Kidney (tissue), 14 donors: ENCODE data around the gene LCLAT1. TPM values are rescaled to one million over a fixed set of nuclear protein-coding genes. Genes with fewer than 3 reads are reported as not detected.

Source experiments
- DNase-seq, 5 donors: peaks; one replicate each; pipeline ENCODE4 v3.0.0-alpha.2; 2013 to 2020
- FAIRE-seq: peaks from 2 replicates; lab custom pipeline; 2012; peaks lifted over from hg19 to GRCh38; lab: Jason Lieb, UNC
- H3K27ac ChIP-seq, 2 donors: one replicate each; pipeline ENCODE4 v1.7.0; 2013; ENCODE audit warnings: low read depth in 2 of 2, low read length in 2 of 2, inconsistent platforms in 1 of 2
- H3K27me3 ChIP-seq: one replicate; pipeline ENCODE4 v1.7.1; 2013; ENCODE audit warnings: low read length, inconsistent platforms; ENCODE audit not compliant: control insufficient read depth, insufficient read depth
- H3K36me3 ChIP-seq, 3 donors: one replicate each; pipeline versions ENCODE4 v1.7.0 to v1.7.1; 2013; ENCODE audit warnings: low read length in 3 of 3, control low read depth in 1 of 3, inconsistent platforms in 1 of 3; ENCODE audit not compliant: insufficient read depth in 3 of 3, control insufficient read depth in 2 of 3
- H3K4me1 ChIP-seq, 3 donors: one replicate each; pipeline versions ENCODE4 v1.7.0 to v1.7.1; 2013; ENCODE audit warnings: low read length in 3 of 3, inconsistent platforms in 1 of 3, low read depth in 1 of 3; ENCODE audit not compliant: control insufficient read depth in 2 of 3, insufficient read depth in 2 of 3
- H3K4me3 ChIP-seq, 3 donors: one replicate each; pipeline versions ENCODE4 v1.7.0 to v1.8.1; 2013; ENCODE audit warnings: low read length in 3 of 3, control low read depth in 1 of 3, inconsistent platforms in 1 of 3
- H3K9ac ChIP-seq, 3 donors: one replicate each; pipeline versions ENCODE4 v1.7.0 to v1.7.1; 2013; ENCODE audit warnings: low read length in 3 of 3, control low read depth in 1 of 3, inconsistent platforms in 1 of 3
- H3K9me3 ChIP-seq, 3 donors: one replicate each; pipeline versions ENCODE4 v1.7.0 to v1.7.1; 2013; ENCODE audit warnings: low read length in 3 of 3, control low read depth in 1 of 3, inconsistent platforms in 1 of 3; ENCODE audit not compliant: control insufficient read depth in 2 of 3, insufficient read depth in 1 of 3
- intact Hi-C: fragments of 100-400 bp; cut with DNase I; formaldehyde crosslinking; loops from one replicate; pipeline ENCODE4 v1.11.1; 2022
- polyA plus RNA-seq: library from polyadenylated mRNA; stranded (reverse); fragments of 350-450 nt; fragmentation: Illumina TruSeq; extraction: RNeasy Lipid Tissue Mini Kit (QIAGEN cat#74804); gene quantifications from one replicate; pipeline ENCODE4 v1.2.3, GENCODE V29; 2014; ENCODE audit warnings: low read depth, low replicate concordance; ENCODE audit not compliant: insufficient read depth
- total RNA-seq: library from RNA; stranded (reverse); fragmentation: NEBNext Ultra II Directional; extraction: Animal tissue kit (Norgen Biotek cat#: 25700); gene quantifications from one replicate; pipeline ENCODE4 v1.2.1, GENCODE V29; 2021
- TF ChIP-seq, protein P1 (sequence below): IDR thresholded peaks from 3 replicates; pipeline ENCODE4 v1.5.1; 2012; ENCODE audit warnings: mild to moderate bottlenecking, moderate library complexity, borderline replicate concordance; ENCODE audit not compliant: insufficient read depth; ENCODE audit errors: extremely low read depth
- donor health status: control.
- donor health status: control.
- donor health status: control.
- donor health status: control.
- donor health status: control.
- donor health status: DM: yes; HTN: yes; CAD: no.
- donor health status: Normal renal cell carcinoma (clear cell type).

Gene LCLAT1
- total and polyA plus RNA-seq, 2 donors from 2014 or later = 5.6 to 19.4 TPM

DNA sequence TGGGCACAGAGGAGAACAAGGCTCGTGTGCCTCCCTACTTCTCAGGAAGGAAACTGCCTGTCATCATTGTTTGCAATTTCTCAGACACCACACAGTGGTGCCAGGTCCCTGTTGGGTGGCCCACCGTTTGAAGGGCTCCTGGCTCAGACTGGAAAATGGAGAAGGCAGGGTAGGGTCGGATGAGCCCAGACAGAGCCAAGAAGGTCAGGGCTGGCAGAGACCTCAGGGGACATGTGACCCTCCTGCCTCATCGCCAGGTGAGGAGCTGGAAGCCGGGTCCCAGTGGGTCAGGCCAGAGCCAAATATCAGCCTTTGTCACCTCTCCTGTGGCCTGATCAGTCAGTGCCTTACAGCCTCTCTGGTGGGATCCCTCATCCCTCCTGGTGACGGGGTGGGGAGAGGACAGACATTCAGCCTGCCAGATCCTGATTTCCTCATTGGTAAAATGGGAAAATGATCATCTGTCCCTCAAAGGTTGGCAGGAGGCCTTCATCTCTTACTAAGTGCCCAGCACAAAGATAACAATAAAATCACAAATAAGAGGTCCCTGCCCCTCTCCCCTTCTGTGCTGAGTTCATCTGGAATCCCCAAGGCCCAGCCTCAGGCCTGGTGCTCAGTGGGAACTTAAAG is 242.6 kb downstream of the LCLAT1 start:
- Histone ChIP-seq H3K9ac (no peak overlapping the region), H3K27ac (no peak overlapping the region), H3K36me3 (no peaks in the 10 kb centered on the region), H3K27me3 (no peaks in the 10 kb centered on the region), H3K4me1 (peaks cover 0 to 8% (median 0%) of the 10 kb centered on the region in 3 donors), H3K4me3 (no peak overlapping the region), H3K9me3 (no peaks in the 10 kb centered on the region)
- TF ChIP-seq, protein P1, sequence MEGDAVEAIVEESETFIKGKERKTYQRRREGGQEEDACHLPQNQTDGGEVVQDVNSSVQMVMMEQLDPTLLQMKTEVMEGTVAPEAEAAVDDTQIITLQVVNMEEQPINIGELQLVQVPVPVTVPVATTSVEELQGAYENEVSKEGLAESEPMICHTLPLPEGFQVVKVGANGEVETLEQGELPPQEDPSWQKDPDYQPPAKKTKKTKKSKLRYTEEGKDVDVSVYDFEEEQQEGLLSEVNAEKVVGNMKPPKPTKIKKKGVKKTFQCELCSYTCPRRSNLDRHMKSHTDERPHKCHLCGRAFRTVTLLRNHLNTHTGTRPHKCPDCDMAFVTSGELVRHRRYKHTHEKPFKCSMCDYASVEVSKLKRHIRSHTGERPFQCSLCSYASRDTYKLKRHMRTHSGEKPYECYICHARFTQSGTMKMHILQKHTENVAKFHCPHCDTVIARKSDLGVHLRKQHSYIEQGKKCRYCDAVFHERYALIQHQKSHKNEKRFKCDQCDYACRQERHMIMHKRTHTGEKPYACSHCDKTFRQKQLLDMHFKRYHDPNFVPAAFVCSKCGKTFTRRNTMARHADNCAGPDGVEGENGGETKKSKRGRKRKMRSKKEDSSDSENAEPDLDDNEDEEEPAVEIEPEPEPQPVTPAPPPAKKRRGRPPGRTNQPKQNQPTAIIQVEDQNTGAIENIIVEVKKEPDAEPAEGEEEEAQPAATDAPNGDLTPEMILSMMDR = no peak
- DNase-seq = no peak
- no peak for FAIRE-seq
- intact Hi-C loops = no loop called here

DNA sequence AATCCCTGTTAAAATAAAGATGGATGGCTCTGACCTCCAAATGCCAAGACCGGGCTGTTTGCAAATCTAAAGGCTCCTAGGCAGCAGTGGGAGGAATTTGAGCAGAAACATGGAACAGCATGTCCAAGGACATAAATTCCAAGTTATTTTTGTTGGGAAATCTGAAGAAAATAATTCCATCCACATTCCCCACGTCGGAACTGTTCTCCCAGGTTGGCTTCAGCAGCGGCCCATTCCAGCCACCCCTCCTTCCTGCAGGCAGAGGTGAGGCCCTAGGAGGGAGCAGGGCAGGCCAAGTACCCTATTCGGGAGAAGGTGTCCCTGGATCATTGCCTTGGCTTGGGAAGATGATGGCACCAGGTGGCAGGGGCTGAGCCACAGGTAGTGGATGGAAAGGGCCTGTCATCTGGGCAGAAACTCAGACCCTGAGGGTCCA is 243.1 kb downstream of the LCLAT1 start:
- intact Hi-C loops = no loop called here
- Histone ChIP-seq H3K27me3 (no peaks in the 10 kb centered on the region), H3K4me1 (peaks cover 0 to 11% (median 0%) of the 10 kb centered on the region in 3 donors), H3K9me3 (no peaks in the 10 kb centered on the region), H3K9ac (no peak overlapping the region), H3K27ac (no peak overlapping the region), H3K4me3 (no peak overlapping the region), H3K36me3 (no peaks in the 10 kb centered on the region)
- TF ChIP-seq, protein P1 = no peak
- DNase-seq = peak in 1 of 5 donors; percentile 44
- FAIRE-seq = no peak

DNA sequence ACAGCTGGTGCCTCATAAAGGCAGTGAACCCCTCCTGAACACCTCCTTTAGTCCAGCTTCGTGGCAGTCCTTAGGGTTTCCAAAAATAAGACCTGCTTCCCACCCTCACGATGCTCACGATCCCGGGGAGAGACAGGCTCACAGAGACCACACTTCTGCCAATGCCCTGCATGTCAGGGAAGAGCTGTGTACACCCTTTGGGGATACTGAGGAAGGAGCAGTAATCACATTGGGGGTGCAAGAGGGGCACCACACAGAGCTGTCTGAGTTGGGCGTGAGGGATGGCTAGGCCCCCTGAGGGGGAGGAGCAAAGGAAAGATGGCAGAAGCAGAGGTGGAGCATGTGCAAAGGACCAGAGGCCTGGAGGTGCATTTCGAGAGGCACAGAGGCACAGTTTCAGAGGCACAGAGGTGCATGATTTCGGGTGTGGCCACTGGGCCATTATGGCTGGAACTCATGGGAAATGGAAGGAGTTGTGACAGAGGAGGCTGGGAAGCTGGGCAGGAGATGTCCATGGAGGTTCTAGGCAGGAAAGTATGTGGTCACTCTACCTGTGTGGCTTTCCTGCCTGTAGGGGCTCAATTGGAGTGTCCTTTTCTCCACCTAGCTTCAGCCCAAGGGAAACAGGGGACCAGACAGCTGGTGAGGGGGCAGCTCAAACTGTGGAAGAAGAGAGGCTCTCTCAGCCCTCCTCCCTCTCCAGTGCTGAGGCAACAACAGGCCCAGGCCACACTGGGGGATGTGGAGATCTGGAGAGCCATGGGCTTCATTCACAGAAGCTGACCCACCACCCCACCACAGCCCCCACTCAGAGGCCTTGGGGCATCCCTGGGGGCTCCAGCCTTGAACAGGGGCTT is 244.3 kb downstream of the LCLAT1 start:
- H3K27me3 ChIP-seq = no peaks in the 10 kb centered on the region
- H3K9ac ChIP-seq = no peak overlapping the region
- H3K4me3 ChIP-seq = no peak overlapping the region
- no peaks in the 10 kb centered on the region for H3K36me3 ChIP-seq
- no peak overlapping the region for H3K27ac ChIP-seq
- TF ChIP-seq, protein P1 = no peak
- no peaks in the 10 kb centered on the region for H3K9me3 ChIP-seq
- intact Hi-C loops = no loop called here
- DNase-seq = no peak
- H3K4me1 ChIP-seq = peaks cover 0 to 9% (median 0%) of the 10 kb centered on the region in 3 donors
- FAIRE-seq = no peak
